Urothelium cell line (cell line): ENCODE data around the gene RTEL1.
"Not testable (repeated sequence)": the region's sequence is repeated elsewhere in the genome, so short reads cannot be mapped to it uniquely, and the experiment has no call there.

Experiments
- DNase-seq: peaks from one replicate; pipeline ENCODE4 v3.0.0; 2011; ENCODE audit warnings: low spot score, mixed read lengths
- FAIRE-seq: peaks from 2 replicates; lab custom pipeline; 2011; peaks lifted over from hg19 to GRCh38; lab: Jason Lieb, UNC

Gene RTEL1

DNA sequence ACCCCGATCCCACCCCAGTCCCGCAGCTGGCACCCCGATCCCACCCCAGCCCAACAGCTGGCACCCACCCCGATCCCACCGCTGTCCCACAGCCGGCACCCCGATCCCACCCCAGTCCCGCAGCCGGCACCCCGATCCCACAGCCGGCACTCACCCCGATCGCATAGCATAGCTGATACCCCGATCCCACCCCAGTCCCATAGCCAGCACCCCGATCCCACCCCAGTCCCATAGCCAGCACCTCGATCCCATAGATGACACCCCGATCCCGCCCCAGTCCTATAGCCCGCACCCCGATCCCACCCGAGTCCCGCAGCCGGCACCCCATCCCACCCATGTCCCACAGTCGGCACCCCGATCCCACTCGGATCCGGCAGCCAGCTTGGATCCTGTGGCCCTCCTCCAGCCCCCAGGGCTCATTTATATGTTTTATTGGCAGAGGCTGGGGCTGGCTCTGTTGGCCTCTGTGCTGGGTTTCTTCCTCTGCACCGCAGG is 30.3 kb upstream of the RTEL1 start:
- DNase-seq: no peak
- no peak for FAIRE-seq

DNA sequence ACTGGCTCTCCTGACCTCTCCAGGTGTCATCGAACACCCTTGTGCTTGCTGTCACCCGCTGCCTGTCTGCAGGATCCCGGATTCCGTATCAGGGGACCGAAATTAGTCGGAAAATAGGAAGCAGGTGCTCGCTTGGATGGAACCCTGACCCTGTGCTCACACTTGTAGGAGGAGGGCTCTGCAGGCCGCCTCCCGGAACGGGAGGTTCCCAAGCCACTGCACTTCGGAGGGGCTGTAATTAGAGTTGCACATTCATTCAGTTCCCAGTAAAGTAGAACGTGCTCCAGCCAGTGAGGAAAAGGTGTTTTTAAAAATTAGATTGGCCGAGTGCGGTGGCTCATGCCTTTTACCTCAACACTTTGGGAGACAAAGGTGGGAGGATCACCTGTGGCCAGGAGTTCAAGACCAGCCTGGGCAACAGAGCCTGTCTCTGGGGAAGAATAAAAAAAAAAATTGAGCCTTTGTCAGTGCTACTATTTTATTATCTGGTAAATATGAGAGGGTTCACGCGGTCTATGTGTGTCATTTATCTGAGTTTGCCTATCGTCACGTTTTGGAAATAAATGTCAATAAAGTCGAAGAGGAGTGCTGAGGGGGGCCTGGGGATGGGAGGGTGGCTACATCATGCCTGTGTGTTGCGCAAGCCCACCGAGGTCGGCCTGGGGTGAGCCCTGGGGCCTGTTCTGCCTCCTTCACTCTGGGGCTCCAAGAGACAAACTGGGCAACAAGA is 29.7 kb upstream of the RTEL1 start:
- FAIRE-seq (no peak), DNase-seq (peak; percentile 77)

DNA sequence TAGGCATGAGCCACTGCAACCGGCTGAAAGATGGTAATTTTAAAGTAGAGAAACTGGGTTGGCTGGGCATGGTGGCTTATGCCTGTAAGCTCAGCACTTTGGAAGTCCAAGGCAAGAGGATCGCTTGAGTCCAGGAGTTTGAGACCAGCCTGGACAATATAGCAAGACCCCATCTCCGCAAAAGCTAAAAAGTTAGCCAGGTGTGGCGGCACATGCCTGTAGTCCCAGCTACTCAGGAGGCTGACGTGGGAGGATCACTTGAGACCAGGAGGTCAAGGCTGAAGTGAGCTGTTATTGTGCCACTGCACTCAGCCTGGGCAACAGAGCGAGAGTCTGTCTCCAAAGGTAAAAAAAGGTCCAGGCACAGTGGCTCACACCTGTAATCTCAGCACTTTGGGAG is 27.2 kb upstream of the RTEL1 start:
- not testable (repeated sequence) for DNase-seq, FAIRE-seq

DNA sequence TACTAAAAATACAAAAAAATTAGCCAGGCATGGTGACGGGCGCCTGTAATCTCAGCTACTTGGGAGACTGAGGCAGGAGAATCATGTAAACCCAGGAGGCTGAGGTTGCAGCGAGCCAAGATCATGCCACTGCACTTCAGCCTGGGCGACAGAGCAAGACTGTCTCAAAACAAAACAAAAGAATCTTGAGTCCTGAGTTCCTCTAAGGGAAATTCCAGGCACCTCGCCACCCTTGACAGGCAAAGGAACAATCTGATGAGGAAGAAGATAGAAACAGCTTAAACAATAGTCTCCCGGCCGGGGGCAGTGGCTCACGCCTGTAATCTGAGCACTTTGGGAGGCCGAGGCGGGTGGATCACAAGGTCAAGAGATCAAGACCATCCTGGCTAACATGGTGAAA is 26.7 kb upstream of the RTEL1 start:
- FAIRE-seq: not testable (repeated sequence)

DNA sequence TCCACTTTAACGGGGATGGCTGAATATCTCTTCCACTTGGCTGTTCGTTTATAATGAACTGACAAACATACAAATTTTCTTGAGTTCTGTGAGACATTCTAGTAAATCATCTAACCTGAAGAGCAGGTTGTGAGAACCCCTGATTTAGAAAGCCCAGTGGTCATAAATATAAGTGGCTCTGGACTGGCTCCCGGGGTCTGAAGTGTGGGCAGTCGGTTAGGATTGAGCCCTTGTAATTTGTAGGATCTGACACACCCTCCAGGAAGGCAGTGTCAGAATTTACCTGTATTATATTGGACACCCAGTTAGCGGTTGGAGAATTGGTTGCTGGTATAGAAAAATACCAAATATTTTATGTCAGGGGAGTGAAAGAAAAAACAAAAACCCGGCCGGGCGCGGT is 24.4 kb upstream of the RTEL1 start:
- DNase-seq: no peak
- no peak for FAIRE-seq

More for the DNA sequence above, 26.7 kb upstream of the RTEL1 start:
- not testable (repeated sequence) for DNase-seq

DNA sequence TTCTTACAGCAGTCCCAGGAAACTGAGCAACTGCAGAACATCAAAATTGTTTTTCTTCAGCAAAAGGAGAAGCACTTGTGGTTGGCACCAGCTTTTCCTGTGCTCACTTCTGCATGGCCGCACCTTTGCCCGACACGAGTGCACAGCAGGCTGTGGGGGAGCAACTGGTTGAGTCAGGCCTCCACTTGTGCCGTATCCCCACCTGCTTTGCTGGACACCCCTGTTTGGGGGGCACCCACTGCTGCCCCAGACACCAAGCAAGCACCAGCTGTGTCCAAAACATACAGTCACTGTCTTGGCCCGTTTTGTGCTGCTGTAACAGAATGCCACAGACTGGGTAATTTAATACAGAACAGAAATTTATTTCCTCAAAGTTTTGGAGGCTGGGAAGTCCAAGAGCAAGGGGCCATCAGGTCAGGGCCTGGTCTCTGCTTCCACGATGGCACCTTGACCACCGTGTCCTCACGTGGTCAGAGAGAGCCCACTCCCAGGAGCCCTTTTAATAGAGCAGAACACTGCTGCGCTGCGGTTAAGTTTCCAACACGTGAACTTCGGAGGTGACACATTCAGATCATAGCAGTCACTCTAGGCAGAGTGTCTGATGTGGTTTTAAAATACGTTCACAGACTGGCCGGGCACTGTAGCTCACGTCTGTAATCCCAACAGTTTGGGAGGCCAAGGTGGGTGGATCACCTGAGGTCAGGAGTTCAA is 22.5 kb upstream of the RTEL1 start:
- FAIRE-seq (no peak), DNase-seq (no peak)

GRCh38 chr20:63636752-63637628 is 21.1 kb upstream of the RTEL1 start:
- no peak for DNase-seq
- no peak for FAIRE-seq

GRCh38 chr20:63639093-63639975 is 18.8 kb upstream of the RTEL1 start:
- FAIRE-seq (no peak), DNase-seq (no peak)

DNA sequence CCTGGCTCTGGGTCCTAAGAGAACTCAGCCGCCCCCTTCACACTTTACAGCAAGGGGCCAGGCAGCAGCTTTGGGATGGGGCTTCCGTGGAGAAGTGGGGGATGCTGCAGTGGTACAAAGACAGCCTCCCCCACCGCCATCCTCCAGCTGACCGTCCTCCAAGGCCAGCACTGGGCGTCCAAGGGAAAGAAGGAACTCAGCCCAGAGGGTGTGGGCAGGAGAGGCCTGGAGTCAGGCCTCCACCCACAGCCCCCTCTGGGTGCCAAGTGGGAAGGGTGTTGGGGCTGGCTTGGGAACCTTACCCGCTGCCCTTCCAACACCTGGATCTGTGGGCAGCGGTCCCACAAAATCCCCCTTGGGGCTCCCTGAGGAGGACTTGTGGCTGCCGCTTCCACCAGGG is 18.0 kb upstream of the RTEL1 start:
- FAIRE-seq (no peak), DNase-seq (no peak)

- DNase-seq: not testable (repeated sequence)
- peak; percentile 95 for FAIRE-seq
Measured at GRCh38 chr20:63640686-63641085, 17.4 kb upstream of the RTEL1 start.

DNA sequence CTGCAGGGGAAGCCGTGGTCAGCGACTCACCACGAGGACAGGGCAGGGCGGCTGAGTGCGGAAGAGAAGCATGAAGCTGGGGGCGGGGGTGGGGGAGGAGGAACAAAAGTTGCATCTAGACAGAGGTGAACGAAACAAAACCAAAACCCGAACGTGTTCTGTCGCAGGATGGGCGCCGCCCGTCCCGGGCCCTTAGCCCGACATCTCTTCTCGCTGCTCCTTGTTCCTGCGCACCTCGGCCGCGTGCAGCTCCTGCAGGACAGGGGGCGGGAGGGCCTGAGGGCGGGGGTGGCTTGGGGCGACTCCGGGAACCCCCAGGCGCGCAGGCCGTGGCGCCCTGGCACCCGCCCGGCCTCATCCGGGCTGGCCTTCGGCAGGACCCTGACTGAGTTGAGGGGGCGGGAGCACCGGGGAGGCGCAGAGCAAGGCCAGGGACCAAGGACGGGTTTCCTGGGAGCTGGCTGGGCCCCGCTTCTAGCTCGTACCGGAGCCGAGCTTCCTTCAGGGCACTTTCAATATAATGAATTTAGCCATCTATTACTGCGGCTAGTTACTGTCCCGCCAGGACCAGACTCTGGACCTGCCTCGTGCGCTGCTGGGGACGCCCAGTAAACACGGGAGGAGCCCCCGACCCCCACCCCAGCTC is 16.8 kb upstream of the RTEL1 start:
- DNase-seq: no peak
- no peak for FAIRE-seq

GRCh38 chr20:63641792-63642523 is 16.2 kb upstream of the RTEL1 start:
- no peak for FAIRE-seq
- DNase-seq: peak; percentile 85

DNA sequence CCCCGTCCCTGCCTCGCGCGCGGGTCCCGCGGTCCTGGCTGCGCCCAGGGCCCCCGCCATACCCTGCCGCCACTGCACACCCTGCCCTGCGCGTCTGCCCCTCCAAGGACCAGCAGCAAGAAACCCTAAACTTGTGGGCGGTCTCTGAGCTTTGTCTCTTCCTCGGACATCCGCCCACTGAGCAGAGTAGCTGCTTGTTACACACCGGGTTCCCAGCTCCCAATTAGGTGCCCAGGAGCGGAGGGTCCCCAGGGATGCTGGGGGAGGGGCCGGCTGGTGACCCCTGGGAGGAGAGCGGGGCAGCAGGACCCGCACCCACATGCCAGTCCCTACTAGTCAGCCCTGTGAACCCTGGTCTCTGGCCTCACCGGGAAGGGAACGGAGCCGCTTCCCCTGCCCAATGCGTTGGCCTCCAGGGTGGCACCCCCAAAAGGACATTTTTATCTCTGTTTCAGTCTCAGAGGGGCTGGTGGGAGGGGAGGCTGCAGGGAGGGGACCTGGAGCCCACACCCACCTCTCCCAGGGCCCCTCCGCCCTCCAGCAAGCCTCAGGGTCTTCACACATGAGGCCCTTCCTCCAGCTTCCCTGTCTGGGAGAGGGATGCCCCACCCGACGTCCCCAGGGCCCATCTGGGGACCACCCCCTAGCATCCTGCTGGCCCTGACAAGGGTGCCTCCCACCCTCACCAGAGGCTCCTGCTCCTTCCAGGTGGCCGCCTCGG is 15.4 kb upstream of the RTEL1 start:
- no peak for FAIRE-seq
- no peak for DNase-seq

GRCh38 chr20:63643499-63643898 is 14.6 kb upstream of the RTEL1 start:
- DNase-seq: no peak
- FAIRE-seq: no peak

DNA sequence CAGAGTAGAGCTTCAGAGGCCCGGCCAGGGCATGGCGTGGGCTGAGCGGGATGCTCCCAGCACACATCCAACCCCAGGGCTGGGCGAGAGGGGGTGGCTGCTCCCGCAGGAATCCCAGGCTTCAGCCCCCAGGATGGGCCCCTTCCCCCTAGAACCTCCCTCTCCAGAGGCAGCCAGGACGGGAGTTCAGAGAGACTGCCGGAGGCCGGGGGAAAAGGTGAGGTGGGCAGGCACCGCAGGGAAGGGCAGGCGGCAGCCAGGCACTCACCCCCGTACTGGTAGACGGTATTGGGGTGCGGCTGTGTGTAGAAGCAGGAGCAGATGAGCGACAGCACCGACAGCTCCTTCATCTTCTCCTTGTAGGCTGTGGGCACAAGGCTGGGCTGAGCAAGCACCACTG is 14.2 kb upstream of the RTEL1 start:
- no peak for FAIRE-seq
- no peak for DNase-seq

GRCh38 chr20:63645218-63645617 is 12.9 kb upstream of the RTEL1 start:
- DNase-seq (no peak), FAIRE-seq (no peak)

DNA sequence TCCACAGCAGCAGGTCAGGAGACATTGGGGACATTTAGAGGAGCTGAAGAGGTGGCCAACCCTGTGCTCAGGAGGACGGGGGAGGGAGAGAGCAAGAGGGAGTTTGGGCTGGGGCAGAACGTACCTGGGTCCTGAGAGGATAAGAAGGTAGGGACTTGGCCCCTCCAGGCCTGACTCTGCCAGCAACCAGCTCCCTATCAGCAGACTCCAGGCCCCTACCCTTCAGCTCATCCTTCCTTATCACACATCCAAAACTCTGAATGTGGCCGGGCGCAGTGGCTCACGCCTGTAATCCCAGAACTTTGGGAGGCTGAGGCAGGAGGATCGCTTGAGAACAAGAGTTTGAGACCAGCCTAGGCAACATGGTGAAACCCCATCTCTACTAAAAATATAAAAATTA is 9.9 kb upstream of the RTEL1 start:
- FAIRE-seq (no peak), DNase-seq (no peak)

GRCh38 chr20:63648895-63649589 is 9.1 kb upstream of the RTEL1 start:
- DNase-seq (no peak), FAIRE-seq (no peak)
